ENCODE measurements around the gene FAM136A.
"Not testable (repeated sequence)": the region's sequence is repeated elsewhere in the genome, so short reads cannot be mapped to it uniquely, and the experiment has no call there.

FAM136A gene

GRCh38 chr2:70283500-70284191 is 18.2 kb downstream of the FAM136A start:
- no peak for DNase-seq

DNA sequence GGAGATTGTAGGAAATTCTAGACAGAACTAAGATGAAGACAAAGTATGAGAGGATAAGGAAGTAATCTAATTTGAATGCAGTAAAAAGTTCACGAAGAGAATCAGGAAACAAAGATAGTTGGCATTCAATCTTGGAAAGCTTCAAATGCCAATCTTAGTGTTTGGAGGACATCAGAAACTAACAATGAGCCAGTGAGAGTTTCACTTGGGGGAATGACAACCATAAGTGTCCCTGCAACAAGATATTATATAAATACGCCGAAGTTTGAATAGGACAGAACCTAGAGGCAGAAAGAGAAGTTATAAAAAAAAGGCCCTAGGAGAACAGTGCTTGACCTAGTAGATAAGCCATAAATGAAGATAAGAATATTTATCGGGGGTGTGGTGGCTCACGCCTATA is 19.4 kb downstream of the FAM136A start:
- no peak for DNase-seq

DNA sequence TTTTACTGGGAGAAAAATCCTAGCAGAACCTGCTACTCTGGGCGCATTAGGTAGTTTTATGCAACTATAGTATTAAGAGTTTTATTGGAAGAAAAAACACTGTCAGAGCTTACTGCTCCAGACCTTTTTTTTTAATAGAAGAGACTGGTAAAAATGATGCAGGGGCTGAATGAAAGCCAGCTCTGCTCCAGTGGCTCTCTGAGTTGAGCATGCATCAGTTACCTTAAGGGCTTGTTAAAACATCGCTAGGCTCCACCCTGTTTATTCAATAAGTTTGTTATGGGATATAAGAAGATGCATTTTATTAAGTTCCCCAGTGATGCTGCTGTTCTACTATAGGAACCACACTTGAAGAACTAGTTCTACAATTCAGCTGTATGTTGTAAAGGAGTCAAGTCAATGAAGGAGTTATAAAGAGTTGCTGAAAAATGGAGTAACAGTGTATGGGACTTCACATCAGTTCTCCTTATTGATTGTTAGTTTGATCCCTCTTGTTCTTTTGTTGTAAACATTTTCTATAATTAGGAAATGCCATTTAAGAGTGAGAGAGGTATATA is 21.5 kb downstream of the FAM136A start:
- no peak for DNase-seq

GRCh38 chr2:70270323-70270722 is 31.5 kb downstream of the FAM136A start:
- DNase-seq: no peak

- DNase-seq: not testable (repeated sequence)
Measured at GRCh38 chr2:70269422-70270302, 32.2 kb downstream of the FAM136A start.

DNA sequence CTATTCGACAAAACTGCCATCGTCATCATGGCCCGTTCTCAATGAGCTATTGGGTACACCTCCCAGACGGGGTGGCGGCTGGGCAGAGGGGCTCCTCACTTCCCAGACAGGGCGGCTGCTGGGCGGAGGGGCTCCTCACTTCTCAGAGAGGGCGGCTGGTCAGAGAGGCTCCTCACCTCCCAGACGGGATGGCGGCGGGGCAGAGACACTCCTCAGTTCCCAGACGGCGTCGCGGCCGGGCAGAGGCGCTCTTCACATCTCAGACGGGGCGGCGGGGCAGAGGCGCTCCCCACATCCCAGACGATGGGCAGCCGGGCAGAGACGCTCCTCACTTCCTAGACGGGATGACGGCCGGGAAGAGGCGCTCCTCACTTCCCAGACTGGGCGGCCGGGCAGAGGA is 34.9 kb downstream of the FAM136A start:
- DNase-seq: not testable (repeated sequence)

DNA sequence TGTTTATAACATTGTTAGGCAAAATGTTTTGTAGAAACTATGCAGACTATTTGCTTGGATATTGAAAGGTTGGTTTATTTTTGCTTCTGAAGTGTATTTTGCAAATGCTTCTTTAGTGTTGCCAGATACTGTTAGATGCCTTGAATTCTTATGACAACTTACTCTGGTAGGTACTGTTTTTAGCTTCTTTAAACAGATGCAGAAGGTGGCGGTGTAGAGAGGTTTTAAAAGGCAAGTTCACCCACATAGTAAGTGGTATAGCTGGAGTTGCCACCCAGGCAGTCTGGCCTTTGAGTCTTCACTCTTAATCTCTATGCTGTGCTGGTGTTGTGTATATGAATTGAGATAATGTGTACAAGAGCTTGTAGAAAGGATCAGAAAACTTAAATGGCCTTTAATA is 40.4 kb downstream of the FAM136A start:
- no peak for DNase-seq

GRCh38 chr2:70258532-70258875 is 43.4 kb downstream of the FAM136A start:
- peak; percentile 60 for DNase-seq

- DNase-seq: no peak
Measured at GRCh38 chr2:70255637-70256314, 46.1 kb downstream of the FAM136A start.

- DNase-seq: no peak
Measured at GRCh38 chr2:70250434-70250833, 51.4 kb downstream of the FAM136A start.

DNA sequence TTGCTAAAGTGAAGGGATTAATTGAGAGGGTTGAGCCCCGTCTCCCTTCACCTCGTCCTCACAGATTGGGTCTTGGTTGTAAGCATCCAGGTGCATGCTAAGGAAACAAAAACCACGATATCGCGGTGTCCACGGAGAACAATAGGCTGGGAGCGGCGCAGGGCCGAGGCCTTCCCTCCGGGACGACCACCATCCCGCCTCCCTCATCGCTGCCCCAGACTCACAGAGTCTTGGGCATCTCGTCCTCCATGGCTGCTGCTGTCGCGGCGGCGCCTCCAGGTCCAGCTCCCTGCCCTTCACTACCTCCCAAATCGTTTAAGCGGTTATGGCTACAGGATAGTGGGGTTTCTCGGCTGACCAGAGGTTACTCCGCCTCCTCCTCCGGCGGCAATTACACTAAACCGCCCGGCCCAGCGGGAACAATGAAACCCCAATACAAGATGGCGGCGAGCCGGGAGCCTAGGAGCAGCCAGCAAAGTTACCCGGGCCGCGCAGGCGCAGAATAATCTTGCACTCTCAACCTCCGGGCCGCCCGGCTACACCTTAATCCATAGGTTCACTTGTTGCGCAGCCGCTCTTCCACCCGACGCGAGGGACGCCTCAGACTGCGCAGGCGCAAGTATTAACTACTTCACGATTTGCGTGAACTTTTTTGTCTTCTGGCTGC is 53.6 kb downstream of the FAM136A start, which contains the start of gene TIA1:
Gene TIA1, minus strand, starts transcription at position 448 of the 667 bp plus-strand sequence. Its CDS starts 198 bp downstream, at position 250.
- DNase-seq: peak; percentile 97

DNA sequence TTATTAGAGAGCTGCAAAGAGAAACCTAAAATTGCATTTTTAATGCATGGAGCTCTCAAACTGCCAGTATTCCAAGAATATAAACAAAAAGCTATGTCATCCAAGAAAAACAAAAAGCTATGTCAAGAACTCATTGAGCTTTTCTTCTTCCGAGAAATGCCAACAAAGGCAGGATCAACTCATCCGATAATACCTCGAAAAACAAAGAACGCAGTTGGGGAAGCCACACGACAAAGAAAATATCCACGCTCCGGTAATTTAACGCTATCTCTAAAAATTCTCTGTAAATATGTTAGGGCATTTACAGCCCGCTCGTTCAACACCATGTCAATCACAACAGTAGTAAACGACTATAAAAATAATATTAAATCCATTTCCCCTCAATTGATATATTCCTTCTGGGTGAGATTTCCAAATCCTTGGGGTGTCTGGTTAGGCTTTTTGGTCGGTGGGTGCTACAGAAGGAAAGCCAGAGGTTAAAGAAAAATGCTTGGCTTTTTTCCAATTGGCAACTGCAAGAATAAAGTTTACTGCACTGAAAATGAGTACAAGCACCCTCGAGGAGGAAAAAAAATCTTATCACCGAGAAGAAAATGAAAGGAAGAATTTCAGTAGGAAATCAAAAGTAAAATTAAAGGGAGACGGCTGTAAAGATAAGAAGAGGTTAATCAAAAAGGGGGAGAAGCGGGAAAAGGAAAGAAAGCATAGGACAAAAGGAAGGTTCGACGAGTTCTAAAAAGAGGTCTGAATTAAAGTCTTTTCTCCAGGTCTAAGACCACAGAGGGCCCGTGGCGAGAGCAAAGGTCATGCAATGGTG is 54.3 kb downstream of the FAM136A start:
- peak; percentile 47 for DNase-seq
